Peyer's patch (tissue), 4 donors: ENCODE results near the gene MAP2K7. TPM values are rescaled to one million over a fixed set of nuclear protein-coding genes. Genes with fewer than 3 reads are reported as not detected.

Experiments
- DNase-seq, 3 donors: peaks; one replicate each; pipeline ENCODE4 v3.0.0-alpha.2; 2017 to 2019
- H3K27ac ChIP-seq, 4 donors: fragments of 200-600 bp; sonication (generic); one replicate each; pipeline ENCODE4 v1.5.1; 2016 to 2019
- H3K27me3 ChIP-seq, 2 donors: fragments of 200-600 bp; sonication (generic); one replicate each; pipeline ENCODE4 v1.5.1; 2019
- H3K36me3 ChIP-seq, 3 donors: fragments of 200-600 bp; sonication (generic); one replicate each; pipeline ENCODE4 v1.5.1; 2016 to 2019
- H3K4me1 ChIP-seq, 4 donors: fragments of 200-600 bp; sonication (generic); one replicate each; pipeline ENCODE4 v1.5.1; 2016 to 2019
- H3K4me3 ChIP-seq, 4 donors: fragments of 200-600 bp; sonication (generic); 1 replicate in 3 of 4; 2 replicates in 1 of 4; pipeline ENCODE4 v1.5.1; 2016 to 2019; ENCODE audit warnings: mild to moderate bottlenecking in 1 of 4
- H3K9me3 ChIP-seq, 4 donors: fragments of 200-600 bp; sonication (generic); one replicate each; pipeline ENCODE4 v1.5.1; 2016 to 2019; ENCODE audit warnings: mild to moderate bottlenecking in 1 of 4
- POLR2A ChIP-seq, 2 donors: fragments of 450-650 bp; IDR thresholded peaks; one replicate each; pipeline ENCODE4 v1.5.1; 2017; ENCODE audit warnings: antibody characterized with exemption in 2 of 2, mild to moderate bottlenecking in 2 of 2, moderate library complexity in 2 of 2
- total RNA-seq, 4 donors: library from RNA; depleted of rRNA; stranded (reverse); fragments of >200 nt; gene quantifications; one replicate each; pipeline ENCODE4 v1.1.0, GENCODE V29; 2016
- TF ChIP-seq, protein P1 (sequence below), 6 experiments: fragments of 450-650 bp in 4 of 6; fragments of 200-600 bp in 2 of 6; sonication (generic) in 1 of 6; IDR thresholded peaks; one replicate each; pipeline ENCODE4 v1.5.1; 2017 to 2019; ENCODE audit warnings: antibody characterized with exemption in 6 of 6, mild to moderate bottlenecking in 3 of 6, moderate library complexity in 1 of 6

The MAP2K7 gene
- total RNA-seq, 4 donors from 2014 or later: 16.6 to 39.3 (median 35.0) TPM

- Histone ChIP-seq H3K36me3 (peaks cover 0 to 36% (median 0%) of the 10 kb centered on the region in 3 donors), H3K27ac (no peak overlapping the region), H3K4me3 (peak overlapping the region in 2 of 4 donors; percentile 61 to 92), H3K4me1 (peaks cover 0 to 14% (median 5%) of the 10 kb centered on the region in 4 donors), H3K27me3 (no peaks in the 10 kb centered on the region), H3K9me3 (peaks cover 0 to 3% (median 0%) of the 10 kb centered on the region in 4 donors)
- TF ChIP-seq, protein P1, sequence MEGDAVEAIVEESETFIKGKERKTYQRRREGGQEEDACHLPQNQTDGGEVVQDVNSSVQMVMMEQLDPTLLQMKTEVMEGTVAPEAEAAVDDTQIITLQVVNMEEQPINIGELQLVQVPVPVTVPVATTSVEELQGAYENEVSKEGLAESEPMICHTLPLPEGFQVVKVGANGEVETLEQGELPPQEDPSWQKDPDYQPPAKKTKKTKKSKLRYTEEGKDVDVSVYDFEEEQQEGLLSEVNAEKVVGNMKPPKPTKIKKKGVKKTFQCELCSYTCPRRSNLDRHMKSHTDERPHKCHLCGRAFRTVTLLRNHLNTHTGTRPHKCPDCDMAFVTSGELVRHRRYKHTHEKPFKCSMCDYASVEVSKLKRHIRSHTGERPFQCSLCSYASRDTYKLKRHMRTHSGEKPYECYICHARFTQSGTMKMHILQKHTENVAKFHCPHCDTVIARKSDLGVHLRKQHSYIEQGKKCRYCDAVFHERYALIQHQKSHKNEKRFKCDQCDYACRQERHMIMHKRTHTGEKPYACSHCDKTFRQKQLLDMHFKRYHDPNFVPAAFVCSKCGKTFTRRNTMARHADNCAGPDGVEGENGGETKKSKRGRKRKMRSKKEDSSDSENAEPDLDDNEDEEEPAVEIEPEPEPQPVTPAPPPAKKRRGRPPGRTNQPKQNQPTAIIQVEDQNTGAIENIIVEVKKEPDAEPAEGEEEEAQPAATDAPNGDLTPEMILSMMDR (IDR thresholded peaks at IDR 0.05): no peak
- no peak for TF ChIP-seq POLR2A (IDR thresholded peaks at IDR 0.05)
- DNase-seq: no peak
These were observed 38.4 kb downstream of the MAP2K7 start for GRCh38 chr19:7941895-7942596.

- TF ChIP-seq POLR2A (IDR thresholded peaks at IDR 0.05): no peak
- TF ChIP-seq, protein P1 (IDR thresholded peaks at IDR 0.05): no peak
- Histone ChIP-seq H3K4me1 (peaks cover 0 to 14% (median 5%) of the 10 kb centered on the region in 4 donors), H3K4me3 (peak overlapping the region; percentile 61 to 92 (median 70)), H3K27ac (peak overlapping the region; percentile 89 to 98 (median 94)), H3K36me3 (peaks cover 0 to 27% (median 0%) of the 10 kb centered on the region in 3 donors), H3K9me3 (peaks cover 0 to 3% (median 0%) of the 10 kb centered on the region in 4 donors), H3K27me3 (no peaks in the 10 kb centered on the region)
- no peak for DNase-seq
These were observed 39.3 kb downstream of the MAP2K7 start for GRCh38 chr19:7942981-7943443.

GRCh38 chr19:7943444-7944176, 39.9 kb downstream of the MAP2K7 start, which contains the start of gene TIMM44:
Gene TIMM44, minus strand, starts transcription at chr19:7943666. Its CDS starts 15 bp downstream, at chr19:7943651.
- Histone ChIP-seq H3K4me1 (peaks cover 0 to 14% (median 5%) of the 10 kb centered on the region in 4 donors), H3K36me3 (peaks cover 0 to 22% (median 0%) of the 10 kb centered on the region in 3 donors), H3K9me3 (peaks cover 0 to 3% (median 0%) of the 10 kb centered on the region in 4 donors), H3K27ac (peak within 1 kb of the TSS; percentile 89 to 98 (median 94)), H3K27me3 (no peaks in the 10 kb centered on the region), H3K4me3 (peak within 1 kb of the TSS; percentile 65 to 92 (median 72))
- DNase-seq: peak; percentile 98 to 99 (median 99)
- TF ChIP-seq POLR2A (IDR thresholded peaks at IDR 0.05): peak; percentile 41 to 61
- TF ChIP-seq, protein P1 (IDR thresholded peaks at IDR 0.05): no peak

GRCh38 chr19:7944177-7944761, 40.6 kb downstream of the MAP2K7 start:
- TF ChIP-seq, protein P1 (IDR thresholded peaks at IDR 0.05): peak; percentile 80 to 89 (median 86)
- TF ChIP-seq POLR2A (IDR thresholded peaks at IDR 0.05): no peak
- DNase-seq: peak; percentile 89 to 96 (median 92)
- peaks cover 0 to 14% (median 5%) of the 10 kb centered on the region in 4 donors for H3K4me1 ChIP-seq
- peaks cover 0 to 15% (median 0%) of the 10 kb centered on the region in 3 donors for H3K36me3 ChIP-seq
- H3K27ac ChIP-seq: peak overlapping the region; percentile 89 to 98 (median 94)
- H3K9me3 ChIP-seq: peaks cover 0 to 3% (median 0%) of the 10 kb centered on the region in 4 donors
- peak overlapping the region; percentile 65 to 92 (median 72) for H3K4me3 ChIP-seq
- no peaks in the 10 kb centered on the region for H3K27me3 ChIP-seq

DNA sequence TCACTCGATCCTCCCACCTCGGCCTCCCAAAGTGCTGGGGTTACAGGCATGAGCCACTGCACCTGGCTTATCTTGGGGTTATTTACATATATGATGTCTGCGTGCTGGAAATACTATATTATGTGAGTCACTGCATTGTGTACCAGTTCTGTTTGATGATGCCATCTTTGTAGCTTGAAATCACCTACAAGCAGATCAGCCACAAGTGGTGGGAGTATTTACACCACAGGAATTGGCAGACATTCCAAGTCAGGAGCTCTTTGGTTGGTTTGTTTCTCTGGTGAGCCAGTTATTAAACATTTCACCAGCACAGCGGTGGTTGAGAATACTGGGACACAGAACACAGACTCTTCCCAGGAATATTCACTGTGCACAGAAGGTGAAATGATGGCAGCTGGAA, 44.3 kb downstream of the MAP2K7 start:
- peaks cover 0 to under 1% (median 0%) of the 10 kb centered on the region in 4 donors for H3K4me1 ChIP-seq
- no peaks in the 10 kb centered on the region for H3K27me3 ChIP-seq
- no peak overlapping the region for H3K4me3 ChIP-seq
- H3K36me3 ChIP-seq: no peaks in the 10 kb centered on the region
- no peak overlapping the region for H3K27ac ChIP-seq
- DNase-seq: no peak
- peaks cover 0 to 3% (median 0%) of the 10 kb centered on the region in 4 donors for H3K9me3 ChIP-seq
- TF ChIP-seq, protein P1 (IDR thresholded peaks at IDR 0.05): no peak
- no peak for TF ChIP-seq POLR2A (IDR thresholded peaks at IDR 0.05)
